ENCODE measurements around the gene IDS. TPM values are rescaled to one million over a fixed set of nuclear protein-coding genes. Genes with fewer than 3 reads are reported as not detected.
A peak's percentile ranks its signal among the peaks of the same experiment; 100 is the strongest.
"Not testable (repeated sequence)": the region's sequence is repeated elsewhere in the genome, so short reads cannot be mapped to it uniquely, and the experiment has no call there.

IDS gene
- total and polyA plus RNA-seq, 5 donors from 2014 or later = 116 to 287 (median 139) TPM

GRCh38 chrX:149505671-149506070 is 565 bp upstream of the IDS start:
- Mint-ChIP-seq H3K9me3 (peaks cover 0 to 4% (median 0%) of the 10 kb centered on the region in 7 donors), H3K27me3 (no peaks in the 10 kb centered on the region), H3K27ac (peak overlapping the region; percentile 88 to 94 (median 94)), H3K4me1 (peaks cover 8 to 34% (median 16%) of the 10 kb centered on the region in 4 donors), H3K36me3 (peaks cover 4% of the 10 kb centered on the region), H3K4me3 (peak overlapping the region; percentile 92 to 98 (median 95))
- H3K4me1 ChIP-seq (ENCODE audit: control insufficient read depth, insufficient read depth, low read length, poor library complexity, severe bottlenecking) = peaks cover 29% of the 10 kb centered on the region
- peak overlapping the region; percentile 67 for H3K4me3 ChIP-seq (ENCODE audit: low read depth, low read length)
- no peaks in the 10 kb centered on the region for H3K27me3 ChIP-seq (ENCODE audit: control insufficient read depth, insufficient read depth, low read length)
- H3K27ac ChIP-seq (ENCODE audit: insufficient read depth, low read length, poor library complexity, severe bottlenecking) = peak overlapping the region; percentile 94
- ATAC-seq (ENCODE audit: low read depth in 2 of 2) = no peak
- peaks cover 19% of the 10 kb centered on the region for H3K36me3 ChIP-seq (ENCODE audit: control insufficient read depth, insufficient read depth, low read length)
- DNase-seq = no peak
- no peaks in the 10 kb centered on the region for H3K9me3 ChIP-seq (ENCODE audit: control insufficient read depth in 2 of 2, low read length in 2 of 2)

- DNase-seq (peak; percentile 53 to 78 (median 67)), ATAC-seq (ENCODE audit: low read depth in 2 of 2) (peak; percentile 62 to 67)
- H3K36me3 ChIP-seq (ENCODE audit: control insufficient read depth, insufficient read depth, low read length) = peaks cover 31% of the 10 kb centered on the region
- H3K4me3 Mint-ChIP-seq = peak overlapping the region; percentile 92 to 98 (median 95)
- H3K9me3 Mint-ChIP-seq = peaks cover 0 to 4% (median 0%) of the 10 kb centered on the region in 7 donors
- peaks cover 10 to 45% (median 21%) of the 10 kb centered on the region in 4 donors for H3K4me1 Mint-ChIP-seq
- H3K27ac ChIP-seq (ENCODE audit: insufficient read depth, low read length, poor library complexity, severe bottlenecking) = peak overlapping the region; percentile 94
- H3K4me1 ChIP-seq (ENCODE audit: control insufficient read depth, insufficient read depth, low read length, poor library complexity, severe bottlenecking) = peaks cover 30% of the 10 kb centered on the region
- no peaks in the 10 kb centered on the region for H3K27me3 ChIP-seq (ENCODE audit: control insufficient read depth, insufficient read depth, low read length)
- no peaks in the 10 kb centered on the region for H3K27me3 Mint-ChIP-seq
- H3K27ac Mint-ChIP-seq = peak overlapping the region; percentile 94 to 99 (median 99)
- no peaks in the 10 kb centered on the region for H3K9me3 ChIP-seq (ENCODE audit: control insufficient read depth in 2 of 2, low read length in 2 of 2)
- peaks cover 13% of the 10 kb centered on the region for H3K36me3 Mint-ChIP-seq
- H3K4me3 ChIP-seq (ENCODE audit: low read depth, low read length) = peak overlapping the region; percentile 95
Observed at GRCh38 chrX:149504226-149504914, 736 bp downstream of the IDS start.

GRCh38 chrX:149503446-149503845 is 1.7 kb downstream of the IDS start:
- H3K36me3 ChIP-seq (ENCODE audit: control insufficient read depth, insufficient read depth, low read length) = peaks cover 34% of the 10 kb centered on the region
- Mint-ChIP-seq H3K27ac (peak overlapping the region in 1 of 3 donors; percentile 99), H3K36me3 (peaks cover 13% of the 10 kb centered on the region), H3K4me3 (peak overlapping the region; percentile 92 to 98 (median 95)), H3K4me1 (peaks cover 10 to 49% (median 21%) of the 10 kb centered on the region in 4 donors)
- peak overlapping the region; percentile 94 for H3K27ac ChIP-seq (ENCODE audit: insufficient read depth, low read length, poor library complexity, severe bottlenecking)
- peak; percentile 65 to 73 for ATAC-seq (ENCODE audit: low read depth in 2 of 2)
- H3K9me3 Mint-ChIP-seq; H3K9me3 ChIP-seq (ENCODE audit: control insufficient read depth in 2 of 2, low read length in 2 of 2); H3K27me3 Mint-ChIP-seq; H3K4me3 ChIP-seq (ENCODE audit: low read depth, low read length); H3K27me3 ChIP-seq (ENCODE audit: control insufficient read depth, insufficient read depth, low read length): not testable (repeated sequence)
- peaks cover 32% of the 10 kb centered on the region for H3K4me1 ChIP-seq (ENCODE audit: control insufficient read depth, insufficient read depth, low read length, poor library complexity, severe bottlenecking)
- DNase-seq = peak; percentile 60 to 75 (median 63)

GRCh38 chrX:149502923-149503322 is 2.2 kb downstream of the IDS start:
- Histone ChIP-seq H3K27ac (ENCODE audit: insufficient read depth, low read length, poor library complexity, severe bottlenecking) (peak overlapping the region; percentile 78), H3K4me1 (ENCODE audit: control insufficient read depth, insufficient read depth, low read length, poor library complexity, severe bottlenecking) (peaks cover 32% of the 10 kb centered on the region), H3K36me3 (ENCODE audit: control insufficient read depth, insufficient read depth, low read length) (peaks cover 39% of the 10 kb centered on the region)
- Mint-ChIP-seq H3K36me3 (peaks cover 19% of the 10 kb centered on the region), H3K27ac (peak overlapping the region; percentile 48 to 68 (median 51)), H3K4me3 (peak overlapping the region; percentile 14 to 87 (median 47)), H3K4me1 (peaks cover 10 to 49% (median 21%) of the 10 kb centered on the region in 4 donors)
- ATAC-seq (ENCODE audit: low read depth in 2 of 2); H3K9me3 Mint-ChIP-seq; H3K27me3 ChIP-seq (ENCODE audit: control insufficient read depth, insufficient read depth, low read length); H3K4me3 ChIP-seq (ENCODE audit: low read depth, low read length); H3K27me3 Mint-ChIP-seq; H3K9me3 ChIP-seq (ENCODE audit: control insufficient read depth in 2 of 2, low read length in 2 of 2): not testable (repeated sequence)
- peak in 1 of 3 donors; percentile 59 for DNase-seq

- peaks cover 25% of the 10 kb centered on the region for H3K36me3 Mint-ChIP-seq
Observed at GRCh38 chrX:149499766-149500165, 5.3 kb downstream of the IDS start.

GRCh38 chrX:149498767-149499166 is 6.3 kb downstream of the IDS start:
- ATAC-seq (ENCODE audit: low read depth in 2 of 2) = no peak
- Mint-ChIP-seq H3K27me3 (no peaks in the 10 kb centered on the region), H3K4me3 (peak overlapping the region in 1 of 4 donors; percentile 73), H3K27ac (no peak overlapping the region), H3K4me1 (peaks cover 5 to 39% (median 17%) of the 10 kb centered on the region in 4 donors), H3K36me3 (peaks cover 25% of the 10 kb centered on the region), H3K9me3 (peaks cover 0 to 3% (median 0%) of the 10 kb centered on the region in 7 donors)
- Histone ChIP-seq H3K27me3 (ENCODE audit: control insufficient read depth, insufficient read depth, low read length) (no peaks in the 10 kb centered on the region), H3K36me3 (ENCODE audit: control insufficient read depth, insufficient read depth, low read length) (peaks cover 81% of the 10 kb centered on the region), H3K9me3 (ENCODE audit: control insufficient read depth in 2 of 2, low read length in 2 of 2) (no peaks in the 10 kb centered on the region), H3K27ac (ENCODE audit: insufficient read depth, low read length, poor library complexity, severe bottlenecking) (no peak overlapping the region), H3K4me3 (ENCODE audit: low read depth, low read length) (no peak overlapping the region), H3K4me1 (ENCODE audit: control insufficient read depth, insufficient read depth, low read length, poor library complexity, severe bottlenecking) (peaks cover 23% of the 10 kb centered on the region)
- no peak for DNase-seq

More at GRCh38 chrX:149499766-149500165, 5.3 kb downstream of the IDS start:
- Histone ChIP-seq H3K9me3 (ENCODE audit: control insufficient read depth in 2 of 2, low read length in 2 of 2) (no peaks in the 10 kb centered on the region), H3K27me3 (ENCODE audit: control insufficient read depth, insufficient read depth, low read length) (no peaks in the 10 kb centered on the region), H3K4me1 (ENCODE audit: control insufficient read depth, insufficient read depth, low read length, poor library complexity, severe bottlenecking) (peaks cover 23% of the 10 kb centered on the region), H3K4me3 (ENCODE audit: low read depth, low read length) (no peak overlapping the region), H3K27ac (ENCODE audit: insufficient read depth, low read length, poor library complexity, severe bottlenecking) (no peak overlapping the region), H3K36me3 (ENCODE audit: control insufficient read depth, insufficient read depth, low read length) (peaks cover 71% of the 10 kb centered on the region)
- no peak for DNase-seq
- peaks cover 5 to 44% (median 17%) of the 10 kb centered on the region in 4 donors for H3K4me1 Mint-ChIP-seq
- peaks cover 0 to 4% (median 0%) of the 10 kb centered on the region in 7 donors for H3K9me3 Mint-ChIP-seq
- no peaks in the 10 kb centered on the region for H3K27me3 Mint-ChIP-seq
- H3K4me3 Mint-ChIP-seq = peak overlapping the region in 1 of 4 donors; percentile 11
- no peak overlapping the region for H3K27ac Mint-ChIP-seq
- ATAC-seq (ENCODE audit: low read depth in 2 of 2) = no peak

GRCh38 chrX:149497626-149498025 is 7.5 kb downstream of the IDS start:
- ATAC-seq (ENCODE audit: low read depth in 2 of 2) (no peak), DNase-seq (no peak)
- Mint-ChIP-seq H3K27ac (no peak overlapping the region), H3K4me3 (peak overlapping the region in 1 of 4 donors; percentile 21), H3K9me3 (peaks cover 0 to 3% (median 0%) of the 10 kb centered on the region in 7 donors), H3K36me3 (peaks cover 25% of the 10 kb centered on the region), H3K4me1 (peaks cover 5 to 34% (median 16%) of the 10 kb centered on the region in 4 donors), H3K27me3 (no peaks in the 10 kb centered on the region)
- Histone ChIP-seq H3K9me3 (ENCODE audit: control insufficient read depth in 2 of 2, low read length in 2 of 2) (no peaks in the 10 kb centered on the region), H3K4me1 (ENCODE audit: control insufficient read depth, insufficient read depth, low read length, poor library complexity, severe bottlenecking) (peaks cover 17% of the 10 kb centered on the region), H3K36me3 (ENCODE audit: control insufficient read depth, insufficient read depth, low read length) (peaks cover 88% of the 10 kb centered on the region), H3K27me3 (ENCODE audit: control insufficient read depth, insufficient read depth, low read length) (no peaks in the 10 kb centered on the region), H3K27ac (ENCODE audit: insufficient read depth, low read length, poor library complexity, severe bottlenecking) (no peak overlapping the region), H3K4me3 (ENCODE audit: low read depth, low read length) (no peak overlapping the region)

Data from CD4-positive, CD25-positive, alpha-beta regulatory T cell (primary cell).